GM12891 (cell line): ENCODE data around the gene ZDHHC3.

ENCODE experiments used
- PAX5 ChIP-seq: IDR thresholded peaks from 2 replicates; pipeline ENCODE4 v1.6.1; 2011; ENCODE audit warnings: low read length, moderate library complexity, mild to moderate bottlenecking; ENCODE audit not compliant: insufficient read depth, severe bottlenecking
- POLR2A ChIP-seq: IDR thresholded peaks from 2 replicates; pipeline ENCODE4 v1.6.1; 2011; ENCODE audit warnings: low read depth, low read length, control low read depth
- POLR2AphosphoS5 ChIP-seq: IDR thresholded peaks from 2 replicates; pipeline ENCODE4 v1.6.1; 2011; ENCODE audit warnings: low read depth, low read length, control low read depth
- POU2F2 ChIP-seq: IDR thresholded peaks from 2 replicates; pipeline ENCODE4 v1.6.1; 2011; ENCODE audit warnings: low read depth, mild to moderate bottlenecking, control low read depth, low read length, moderate library complexity
- SPI1 ChIP-seq: IDR thresholded peaks from 2 replicates; pipeline ENCODE4 v1.6.1; 2011; ENCODE audit warnings: low read depth, low read length, control low read depth
- TAF1 ChIP-seq: IDR thresholded peaks from 2 replicates; pipeline ENCODE4 v1.6.1; 2011; ENCODE audit warnings: low read depth, low read length, control low read depth

DNA sequence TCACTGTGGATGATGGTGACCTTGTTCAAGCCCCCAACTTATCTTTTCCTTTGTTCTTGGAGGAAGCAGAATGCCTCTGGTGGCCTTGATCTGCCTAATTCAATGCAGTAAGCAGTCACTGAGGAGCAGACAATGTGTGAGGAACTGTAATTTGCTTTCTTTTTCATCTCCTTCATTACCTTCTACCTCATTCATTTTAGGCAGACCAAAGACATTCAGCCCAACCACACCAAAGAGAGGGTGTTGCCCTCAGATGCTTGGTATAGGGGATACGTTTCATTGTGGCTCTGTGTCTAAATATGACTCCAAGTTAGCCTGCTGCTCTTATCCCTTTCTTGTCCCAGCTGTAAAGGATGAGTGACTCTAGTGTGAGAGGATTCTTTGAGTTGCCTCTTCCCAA, 15.4 kb upstream of the ZDHHC3 start:
- TF ChIP-seq POLR2A (no peak), POLR2AphosphoS5 (no peak), TAF1 (no peak), SPI1 (no peak), POU2F2 (no peak), PAX5 (no peak)
